Activated T-helper 2 cell treated with anti-CD3 and anti-CD28 coated beads, Interferon-gamma antibody, Interleukin-2, Interleukin-4, amounts not matched to agents 10 μg/mL and 5 μg/mL and 100 μg/mL, durations not matched to agents 14 hours and 24 hours and 36 hours (primary cell): ENCODE results near the gene BIN1. TPM values are rescaled to one million over a fixed set of nuclear protein-coding genes. Genes with fewer than 3 reads are reported as not detected.

Experiments
- total RNA-seq: library from RNA; stranded (reverse); gene quantifications from 2 replicates; pipeline ENCODE4 v1.2.3, GENCODE V29; 2022

BIN1 gene
- total RNA-seq, 1 donor from 2014 or later, result 51.7 TPM

Other genes with a start within 250 kb of the BIN1 start
- not detected in 2 replicates for gene TEX51, start 208.3 kb downstream of the BIN1 start, total RNA-seq
- gene CYP27C1, start 113.1 kb upstream of the BIN1 start, total RNA-seq, result not detected in 2 replicates
- gene ERCC3, start 187.0 kb upstream of the BIN1 start, total RNA-seq, result 58.0 and 60.6 TPM in 2 replicates